H1 (cell line): ENCODE data around the gene AFF2. TPM values are rescaled to one million over a fixed set of nuclear protein-coding genes. Genes with fewer than 3 reads are reported as not detected.

Source experiments
- ATF3 ChIP-seq: IDR thresholded peaks from 2 replicates; pipeline ENCODE4 v1.6.1; 2011; ENCODE audit warnings: low read depth, mild to moderate bottlenecking, low read length; ENCODE audit not compliant: insufficient read depth
- EGR1 ChIP-seq: IDR thresholded peaks from 2 replicates; pipeline ENCODE4 v1.6.1; 2011; ENCODE audit warnings: low read depth, low read length, borderline replicate concordance
- TAF1 ChIP-seq: IDR thresholded peaks from 2 replicates; pipeline ENCODE4 v1.6.1; 2011; ENCODE audit warnings: mild to moderate bottlenecking, low read depth, low read length
- YY1 ChIP-seq: IDR thresholded peaks from 2 replicates; pipeline ENCODE4 v1.6.1; 2011; ENCODE audit warnings: low read depth, mild to moderate bottlenecking, low read length
- polyA plus RNA-seq, 7 experiments: library from polyadenylated mRNA; depleted of rRNA in 3 of 7; stranded (reverse) in 5 of 7; unstranded in 2 of 7; fragments of >200 nt in 5 of 7; fragments of 200-250 nt in 2 of 7; gene quantifications; 1 replicate in 5 of 7; 2 replicates in 1 of 7; 4 replicates in 1 of 7; pipeline versions ENCODE4 v1.2.1 to v1.2.3, GENCODE V29; 2011 to 2013; ENCODE audit warnings: missing spikeins in 2 of 7, mixed read lengths in 2 of 7
- total RNA-seq: library from RNA; stranded (reverse); fragmentation: NEBNext Ultra II Directional; extraction: Animal tissue kit (Norgen Biotek cat#: 25700); gene quantifications from 2 replicates; pipeline ENCODE4 v1.2.1, GENCODE V29; 2021

AFF2 gene
- total and polyA plus RNA-seq, 2 of the 8 experiments (the other 6 are each of a cell fraction or from before 2014, with no cell fraction given): 2.0 to 7.3 TPM

GRCh38 chrX:148784856-148785255 lies 284.4 kb downstream of the AFF2 start (continued):
- TF ChIP-seq TAF1: no peak
- no peak for TF ChIP-seq YY1
- TF ChIP-seq ATF3: no peak
- TF ChIP-seq EGR1: no peak
